Stimulated activated memory B cell treated with anti-CD40 and anti-IgM and Interleukin-4, amounts not matched to agents 10 μg/mL and 1 μg/mL and 100 μg/mL, for 72 hours (primary cell): ENCODE data around the gene SHISA2.
A peak's percentile ranks its signal among the peaks of the same experiment; 100 is the strongest.
"Not testable (repeated sequence)": the region's sequence is repeated elsewhere in the genome, so short reads cannot be mapped to it uniquely, and the experiment has no call there.

Source experiments
- ATAC-seq: fragments of 150-1000 bp; cut with Tn5 transposase; 2 replicates; pipeline ENCODE4 v1.10.0; 2021
- H3K27ac Mint-ChIP-seq: one replicate; pipeline ENCODE4 v1.8.0; 2022; ENCODE audit warnings: mild to moderate bottlenecking, mixed read lengths
- H3K27me3 Mint-ChIP-seq: one replicate; pipeline ENCODE4 v1.8.0; 2022; ENCODE audit warnings: mixed read lengths
- H3K36me3 Mint-ChIP-seq: one replicate; pipeline ENCODE4 v1.8.0; 2022; ENCODE audit warnings: mixed read lengths
- H3K4me1 Mint-ChIP-seq: one replicate; pipeline ENCODE4 v1.8.0; 2022; ENCODE audit warnings: mixed read lengths
- H3K4me3 Mint-ChIP-seq: one replicate; pipeline ENCODE4 v1.8.0; 2022; ENCODE audit warnings: mild to moderate bottlenecking, moderate library complexity, mixed read lengths
- H3K9me3 Mint-ChIP-seq: one replicate; pipeline ENCODE4 v1.8.0; 2022; ENCODE audit warnings: mixed read lengths

Gene SHISA2

DNA sequence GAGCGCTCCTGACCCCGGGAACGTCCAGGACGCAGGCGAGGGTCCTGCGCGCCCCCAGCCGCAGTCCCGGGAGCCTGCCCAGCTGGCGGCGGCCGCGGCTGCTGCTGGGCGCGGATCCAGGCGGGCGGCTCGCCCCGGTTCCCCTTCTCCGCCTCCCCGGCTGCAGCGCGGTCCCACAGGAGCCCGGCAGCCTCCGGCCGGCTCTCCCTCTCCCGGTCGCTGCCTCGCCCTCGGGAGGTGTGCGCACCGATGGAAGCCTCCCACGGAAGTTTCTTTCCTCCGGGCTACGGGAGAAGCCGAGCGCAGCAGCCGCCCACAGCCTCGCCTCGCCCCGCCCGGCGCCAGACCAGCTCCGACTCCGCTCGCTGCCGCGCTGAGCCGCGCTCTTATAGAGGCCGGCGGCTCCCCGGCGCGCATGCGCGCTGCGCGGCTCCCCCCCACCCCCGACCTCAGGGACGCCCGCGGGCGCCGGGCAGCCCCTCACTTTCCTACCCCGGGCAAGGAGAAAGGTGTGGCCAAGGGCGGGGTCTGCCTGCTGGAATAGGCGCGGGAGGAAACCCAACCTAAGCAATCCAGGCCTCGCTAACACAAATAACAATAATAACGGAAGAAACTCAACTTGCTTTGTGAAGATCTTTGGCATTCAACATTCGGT is at the start of gene SHISA2:
SHISA2 (minus strand) TSS at position 360 of the 655 bp plus-strand sequence. CDS start 1,041 bp downstream, outside the sequence.
- H3K4me3 Mint-ChIP-seq: peak within 1 kb of the TSS; percentile 43
- H3K36me3 Mint-ChIP-seq: no peaks in the 10 kb centered on the region
- peak; percentile 45 for ATAC-seq
- H3K27ac Mint-ChIP-seq: no peak within 1 kb of the TSS
- H3K9me3 Mint-ChIP-seq: no peaks in the 10 kb centered on the region
- no peaks in the 10 kb centered on the region for H3K4me1 Mint-ChIP-seq
- H3K27me3 Mint-ChIP-seq: peaks cover 49% of the 10 kb centered on the region

DNA sequence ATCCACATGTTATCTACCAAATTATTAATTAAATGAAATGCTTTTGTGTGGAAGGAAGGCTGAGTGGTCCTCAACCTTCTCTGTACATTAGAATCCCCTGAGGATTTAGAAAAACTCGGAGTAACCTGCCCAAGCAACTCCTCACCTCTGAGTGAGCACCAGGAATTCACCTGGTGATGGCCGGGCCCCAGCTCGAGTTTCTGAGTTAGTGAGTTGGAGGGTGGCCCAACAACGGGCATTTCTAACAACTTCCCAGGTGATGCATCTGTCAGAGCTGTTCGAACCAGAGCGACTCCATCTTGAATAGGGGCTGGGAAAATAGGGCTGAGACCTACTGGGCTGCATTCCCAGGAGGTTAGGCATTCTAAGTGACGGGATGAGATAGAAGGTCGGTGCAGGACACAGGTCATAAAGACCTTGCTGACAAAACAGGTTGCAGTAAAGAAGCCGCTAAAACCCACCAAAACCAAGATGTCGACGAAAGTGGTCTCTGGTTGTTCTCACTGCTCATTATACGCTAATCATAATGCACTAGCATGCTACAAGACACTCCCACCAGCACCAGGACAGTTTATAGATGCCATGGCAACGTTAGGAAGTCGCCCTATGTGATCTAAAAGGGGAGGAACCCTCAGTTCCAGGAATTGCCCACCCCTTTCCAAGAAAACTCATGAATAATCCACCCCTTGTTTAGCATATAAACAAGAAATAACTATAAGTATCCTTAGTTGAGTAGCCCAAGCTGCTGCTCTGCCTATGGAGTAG is 44.2 kb upstream of the SHISA2 start:
- Mint-ChIP-seq H3K4me1 (no peaks in the 10 kb centered on the region), H3K27me3 (peaks cover 29% of the 10 kb centered on the region), H3K4me3 (no peak overlapping the region), H3K27ac (no peak overlapping the region), H3K9me3 (peaks cover 6% of the 10 kb centered on the region), H3K36me3 (no peaks in the 10 kb centered on the region)
- no peak for ATAC-seq

DNA sequence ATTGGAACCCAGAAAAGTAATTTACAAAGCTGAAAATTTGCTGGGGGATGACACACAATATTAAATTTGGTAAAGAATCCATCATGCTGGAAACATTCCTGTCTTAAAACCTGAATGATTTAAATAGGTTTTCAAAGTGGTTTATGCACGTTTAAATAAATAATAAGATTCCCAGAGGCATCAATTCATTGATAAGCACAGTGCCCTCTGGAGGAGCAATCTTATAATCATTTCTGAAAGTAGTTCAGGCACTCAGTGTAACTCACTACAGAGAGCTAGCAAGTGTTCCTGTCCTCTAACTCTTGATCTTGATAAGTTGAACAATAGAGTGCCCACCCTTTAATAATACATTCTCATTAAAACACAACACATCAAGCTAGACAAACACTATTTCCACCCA is 43.5 kb upstream of the SHISA2 start:
- peaks cover 6% of the 10 kb centered on the region for H3K9me3 Mint-ChIP-seq
- H3K36me3 Mint-ChIP-seq: no peaks in the 10 kb centered on the region
- peaks cover 29% of the 10 kb centered on the region for H3K27me3 Mint-ChIP-seq
- ATAC-seq: no peak
- no peak overlapping the region for H3K27ac Mint-ChIP-seq
- no peaks in the 10 kb centered on the region for H3K4me1 Mint-ChIP-seq
- no peak overlapping the region for H3K4me3 Mint-ChIP-seq

DNA sequence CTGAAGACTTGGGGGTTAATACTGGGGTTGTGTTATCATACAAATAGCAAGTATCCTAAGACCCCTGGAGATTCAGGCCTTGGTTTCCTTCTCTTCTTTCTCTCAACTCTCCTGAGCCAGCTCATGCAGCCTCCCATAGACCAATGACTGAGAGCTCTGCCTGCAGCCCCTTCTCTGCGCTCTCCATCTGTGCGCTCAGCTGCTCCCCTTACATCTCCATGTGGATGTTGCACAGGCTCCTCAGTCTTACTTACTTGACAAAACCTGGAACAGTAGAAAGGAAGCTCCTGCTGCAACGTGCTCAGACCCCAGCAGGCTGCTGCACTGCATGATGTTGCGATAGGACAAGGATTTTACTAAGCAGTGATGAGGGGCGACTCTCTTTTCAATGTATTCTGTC is 25.0 kb upstream of the SHISA2 start:
- H3K27me3 Mint-ChIP-seq, H3K36me3 Mint-ChIP-seq, H3K9me3 Mint-ChIP-seq, H3K4me1 Mint-ChIP-seq, H3K4me3 Mint-ChIP-seq, ATAC-seq, H3K27ac Mint-ChIP-seq: not testable (repeated sequence)

DNA sequence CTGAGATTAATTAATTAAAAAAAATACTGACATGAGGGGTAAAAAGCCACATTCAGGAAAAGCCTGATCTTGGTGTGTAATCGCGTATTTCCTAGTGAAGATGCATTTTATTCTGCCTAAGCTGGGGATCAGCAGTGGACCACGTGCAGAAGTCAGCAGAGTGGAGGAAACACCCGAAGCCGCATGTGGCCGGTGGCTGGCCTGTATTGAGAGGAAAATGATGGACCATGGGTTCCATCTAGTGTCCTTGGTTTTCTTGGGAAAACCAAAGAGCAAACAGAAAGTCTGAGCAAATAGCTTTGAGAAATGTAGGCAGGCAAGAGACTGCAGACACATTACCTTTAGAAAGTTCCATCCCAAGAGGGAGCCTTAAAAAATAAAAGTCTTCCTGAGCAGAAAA is 23.7 kb upstream of the SHISA2 start:
- no peaks in the 10 kb centered on the region for H3K9me3 Mint-ChIP-seq
- no peak overlapping the region for H3K4me3 Mint-ChIP-seq
- H3K27ac Mint-ChIP-seq: no peak overlapping the region
- H3K27me3 Mint-ChIP-seq: peaks cover 14% of the 10 kb centered on the region
- no peaks in the 10 kb centered on the region for H3K4me1 Mint-ChIP-seq
- ATAC-seq: no peak
- H3K36me3 Mint-ChIP-seq: no peaks in the 10 kb centered on the region

DNA sequence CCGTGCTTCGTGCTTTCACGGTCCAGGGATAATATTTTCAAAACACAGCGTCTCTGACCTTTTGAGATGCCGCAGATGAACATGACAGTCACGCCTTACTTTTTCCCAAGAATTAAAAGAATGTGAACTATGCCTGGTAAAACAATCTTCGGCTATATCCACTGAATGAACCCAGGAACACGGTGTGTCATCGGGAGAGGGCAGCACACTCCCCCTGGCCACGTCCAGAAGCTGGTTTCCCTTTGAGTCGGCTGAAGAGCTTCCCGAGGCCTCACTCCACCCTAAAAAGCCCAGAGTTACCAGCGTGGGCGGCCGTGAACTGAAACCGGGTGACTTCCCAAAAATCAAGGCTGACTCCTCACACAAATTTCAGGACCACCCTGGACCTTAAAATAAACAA is 22.9 kb upstream of the SHISA2 start:
- Mint-ChIP-seq H3K27me3 (peaks cover 15% of the 10 kb centered on the region), H3K9me3 (no peaks in the 10 kb centered on the region), H3K27ac (no peak overlapping the region), H3K36me3 (no peaks in the 10 kb centered on the region), H3K4me1 (no peaks in the 10 kb centered on the region), H3K4me3 (no peak overlapping the region)
- no peak for ATAC-seq

DNA sequence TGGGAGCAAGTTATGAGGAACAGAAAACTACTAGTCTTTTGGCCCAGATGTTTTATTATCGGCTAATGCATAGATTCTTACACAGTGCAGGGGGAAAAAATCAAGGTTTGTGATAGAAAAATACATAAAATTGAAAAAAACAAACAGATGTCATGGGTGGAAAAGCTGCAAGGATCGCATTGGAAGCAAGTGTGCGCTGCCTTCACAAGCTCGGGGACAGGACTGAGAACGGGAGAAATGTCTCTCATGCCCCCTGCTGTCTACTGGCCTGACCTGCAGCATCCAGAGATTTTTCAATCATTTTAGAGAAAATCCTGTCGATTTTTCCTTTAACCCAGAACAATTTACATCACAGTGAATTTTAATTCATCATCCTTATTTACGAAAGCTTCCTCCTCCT is 20.5 kb upstream of the SHISA2 start:
- H3K27me3 Mint-ChIP-seq: peaks cover 15% of the 10 kb centered on the region
- not testable (repeated sequence) for ATAC-seq

DNA sequence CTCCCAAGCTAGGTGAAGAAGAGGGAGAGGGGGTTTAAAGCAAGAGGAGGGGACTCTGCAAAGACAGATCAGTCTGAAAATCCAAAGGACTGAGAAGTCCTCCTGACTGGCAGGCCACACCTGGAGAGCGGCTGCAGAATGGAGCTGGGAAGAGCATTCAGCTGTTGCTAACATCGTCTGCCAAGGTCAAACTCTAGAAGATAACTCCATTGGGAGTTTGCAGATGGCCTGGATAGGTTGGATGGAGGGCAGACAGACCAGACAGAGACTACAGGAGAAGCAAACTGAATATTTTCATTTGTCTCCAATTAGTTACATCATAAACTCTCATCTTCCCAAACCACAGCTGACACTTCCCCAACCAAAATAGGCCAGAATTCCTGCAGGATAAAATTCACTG is 19.9 kb upstream of the SHISA2 start:
- Mint-ChIP-seq H3K27ac (no peak overlapping the region), H3K9me3 (no peaks in the 10 kb centered on the region), H3K36me3 (no peaks in the 10 kb centered on the region), H3K4me1 (no peaks in the 10 kb centered on the region), H3K4me3 (no peak overlapping the region), H3K27me3 (peaks cover 15% of the 10 kb centered on the region)
- ATAC-seq: no peak

More for the DNA sequence above, 20.5 kb upstream of the SHISA2 start:
- not testable (repeated sequence) for H3K9me3 Mint-ChIP-seq, H3K4me3 Mint-ChIP-seq, H3K27ac Mint-ChIP-seq, H3K4me1 Mint-ChIP-seq, H3K36me3 Mint-ChIP-seq

DNA sequence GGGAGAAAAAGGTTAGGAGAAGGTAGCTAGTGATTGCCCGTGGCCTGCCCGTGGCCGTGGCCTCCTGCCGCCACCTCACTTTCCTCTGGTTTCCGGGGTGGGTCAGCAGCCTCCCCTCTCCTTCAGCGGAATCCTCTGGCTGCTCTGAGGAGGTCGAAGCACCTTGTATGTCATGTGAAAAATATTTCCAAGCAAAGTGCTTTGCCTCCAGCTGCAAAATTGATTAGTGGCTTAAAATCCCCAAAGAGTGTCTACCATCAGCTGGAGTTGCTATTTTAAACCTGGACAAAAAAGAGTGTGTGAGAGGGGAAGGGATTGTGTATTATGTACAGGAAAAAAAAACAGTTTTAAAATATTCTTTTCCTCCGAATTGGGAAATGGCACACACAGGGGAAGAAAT is 17.8 kb upstream of the SHISA2 start:
- H3K27ac Mint-ChIP-seq, H3K36me3 Mint-ChIP-seq, H3K4me1 Mint-ChIP-seq, ATAC-seq, H3K4me3 Mint-ChIP-seq, H3K9me3 Mint-ChIP-seq: not testable (repeated sequence)
- peaks cover 15% of the 10 kb centered on the region for H3K27me3 Mint-ChIP-seq

DNA sequence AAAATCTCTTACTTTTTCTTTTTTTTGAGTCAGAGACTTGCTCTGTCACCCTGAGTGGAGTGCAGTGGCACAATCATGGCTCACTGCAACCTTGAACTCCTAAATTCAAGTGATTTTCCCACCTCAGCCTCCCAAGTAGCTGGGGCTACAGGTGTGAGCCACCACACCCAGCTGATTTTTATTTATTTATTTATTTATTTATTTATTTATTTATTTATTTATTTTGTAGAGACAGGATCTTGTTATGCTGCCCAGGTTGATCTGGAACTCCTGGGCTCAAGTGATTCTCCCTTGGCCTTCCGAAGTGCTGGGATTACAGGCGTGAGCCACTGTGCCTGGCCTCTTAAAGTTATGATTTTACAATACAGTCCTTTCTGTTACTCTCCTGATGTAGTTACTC is 16.6 kb upstream of the SHISA2 start:
- not testable (repeated sequence) for ATAC-seq, H3K36me3 Mint-ChIP-seq, H3K4me1 Mint-ChIP-seq, H3K9me3 Mint-ChIP-seq, H3K27ac Mint-ChIP-seq, H3K4me3 Mint-ChIP-seq
- H3K27me3 Mint-ChIP-seq: peaks cover 15% of the 10 kb centered on the region

DNA sequence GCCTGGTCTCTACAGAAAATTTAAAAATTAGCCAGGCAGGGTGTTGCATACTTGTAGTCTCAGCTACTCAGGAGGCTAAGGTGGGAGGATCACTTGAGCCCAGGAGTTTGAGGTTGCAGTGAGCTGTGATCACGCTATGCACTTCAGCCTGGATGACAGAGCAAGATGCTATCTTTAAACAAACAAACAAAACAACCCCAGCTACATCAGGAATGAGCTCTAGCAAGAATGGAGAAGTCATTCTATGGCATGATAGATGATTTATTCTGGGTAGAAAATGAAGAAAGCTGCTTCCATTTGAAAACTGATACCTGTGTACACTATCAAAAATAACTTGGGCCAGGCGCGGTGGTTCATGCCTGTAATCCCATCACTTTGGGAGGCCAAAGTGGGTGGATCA is 15.8 kb upstream of the SHISA2 start:
- no peaks in the 10 kb centered on the region for H3K9me3 Mint-ChIP-seq
- no peak overlapping the region for H3K4me3 Mint-ChIP-seq
- no peaks in the 10 kb centered on the region for H3K4me1 Mint-ChIP-seq
- H3K27ac Mint-ChIP-seq: no peak overlapping the region
- H3K27me3 Mint-ChIP-seq: peaks cover 15% of the 10 kb centered on the region
- ATAC-seq: no peak
- H3K36me3 Mint-ChIP-seq: no peaks in the 10 kb centered on the region

DNA sequence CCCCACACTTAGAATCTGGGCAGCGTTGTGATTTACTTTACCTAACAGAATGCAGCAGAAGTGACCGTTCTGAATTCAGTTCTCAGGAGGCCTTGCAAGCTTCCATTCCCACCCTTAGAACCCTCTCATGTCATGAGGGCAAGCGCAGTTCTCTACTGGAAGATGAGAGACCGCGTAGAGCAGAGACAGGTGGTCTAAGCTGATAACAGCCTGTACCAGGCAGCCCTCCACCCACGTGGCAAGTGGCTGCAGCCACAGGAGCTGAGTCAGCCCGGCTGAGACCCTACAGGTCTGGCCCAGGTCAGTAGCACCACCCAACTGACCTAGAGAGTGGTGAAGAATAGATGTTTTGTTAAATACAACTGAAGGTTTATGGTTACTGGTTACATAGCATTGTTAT is 14.7 kb upstream of the SHISA2 start:
- H3K4me1 Mint-ChIP-seq, H3K27ac Mint-ChIP-seq: not testable (repeated sequence)

DNA sequence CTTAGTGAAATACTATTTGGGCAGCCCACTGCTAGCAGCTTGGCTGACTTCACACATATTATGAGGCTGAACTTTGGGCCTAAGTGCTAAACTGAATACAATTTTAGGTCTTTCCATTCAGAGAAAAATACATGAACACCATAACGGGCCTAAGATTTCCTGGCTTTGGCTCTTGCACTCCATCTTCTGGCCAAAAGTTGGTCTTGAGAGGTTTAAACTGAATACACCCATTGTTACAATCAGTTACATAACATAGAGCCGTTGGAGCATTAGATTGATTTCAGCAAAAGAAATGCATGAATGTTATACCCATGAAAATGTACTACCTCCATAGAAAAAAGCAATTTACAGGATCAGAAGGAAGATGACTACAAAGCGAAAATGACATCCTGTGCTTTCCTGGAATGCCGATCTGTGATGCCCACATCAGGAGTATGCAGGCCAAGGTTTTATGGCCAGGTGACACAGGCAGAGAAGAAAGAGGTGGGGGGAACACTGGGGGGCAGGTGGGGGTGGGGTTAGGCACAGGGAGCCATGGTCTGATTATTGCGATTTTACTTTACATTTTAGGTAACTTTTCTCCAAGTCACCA is 11.1 kb upstream of the SHISA2 start:
- no peak overlapping the region for H3K4me3 Mint-ChIP-seq
- H3K36me3 Mint-ChIP-seq: no peaks in the 10 kb centered on the region
- H3K27ac Mint-ChIP-seq: no peak overlapping the region
- peaks cover under 1% of the 10 kb centered on the region for H3K27me3 Mint-ChIP-seq
- no peaks in the 10 kb centered on the region for H3K9me3 Mint-ChIP-seq
- H3K4me1 Mint-ChIP-seq: no peaks in the 10 kb centered on the region
- no peak for ATAC-seq

More for the DNA sequence above, 14.7 kb upstream of the SHISA2 start:
- not testable (repeated sequence) for H3K9me3 Mint-ChIP-seq, ATAC-seq, H3K4me3 Mint-ChIP-seq, H3K36me3 Mint-ChIP-seq
- peaks cover 11% of the 10 kb centered on the region for H3K27me3 Mint-ChIP-seq

DNA sequence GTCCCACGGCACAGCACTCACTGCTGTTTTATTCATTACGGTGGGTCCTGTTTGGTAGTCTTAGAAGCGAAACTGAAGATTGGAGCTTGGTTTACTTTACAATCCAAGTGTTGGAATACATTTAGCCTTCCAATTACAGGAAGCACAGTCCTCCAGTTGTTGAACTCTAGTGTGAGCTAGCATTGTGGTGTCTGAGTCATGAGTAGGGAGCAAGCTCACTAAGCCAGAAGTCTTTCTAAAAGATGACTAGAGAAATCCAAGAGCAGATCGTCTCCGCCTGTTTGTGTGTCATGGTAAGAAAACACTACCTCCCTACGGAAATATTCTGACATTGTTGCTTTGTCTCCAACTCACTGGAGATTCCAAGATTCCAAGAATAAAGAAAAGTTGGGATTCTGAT is 10.1 kb upstream of the SHISA2 start:
- no peak for ATAC-seq
- H3K9me3 Mint-ChIP-seq: no peaks in the 10 kb centered on the region
- no peak overlapping the region for H3K4me3 Mint-ChIP-seq
- H3K36me3 Mint-ChIP-seq: no peaks in the 10 kb centered on the region
- no peak overlapping the region for H3K27ac Mint-ChIP-seq
- no peaks in the 10 kb centered on the region for H3K4me1 Mint-ChIP-seq
- H3K27me3 Mint-ChIP-seq: peaks cover 8% of the 10 kb centered on the region

DNA sequence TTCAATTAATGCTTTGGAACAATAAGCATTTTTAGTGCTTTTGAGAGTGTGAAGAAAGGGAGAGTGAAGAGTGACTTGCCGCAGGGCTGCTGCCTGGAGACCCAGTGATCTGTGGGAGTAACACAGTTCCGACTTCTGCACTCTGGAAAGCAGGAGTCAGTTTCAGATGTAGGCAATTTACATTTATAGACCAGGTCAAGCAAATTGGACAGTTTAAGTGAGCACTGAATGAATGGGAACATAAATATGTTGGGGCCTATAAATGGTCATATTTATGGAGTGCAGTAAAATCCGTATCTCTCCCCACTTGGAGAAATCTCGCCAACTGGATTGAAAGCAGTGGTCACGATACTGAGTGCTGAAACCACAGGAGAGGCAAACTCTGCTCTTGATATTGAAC is 9.4 kb upstream of the SHISA2 start:
- no peak overlapping the region for H3K27ac Mint-ChIP-seq
- H3K4me3 Mint-ChIP-seq: no peak overlapping the region
- H3K4me1 Mint-ChIP-seq: no peaks in the 10 kb centered on the region
- no peaks in the 10 kb centered on the region for H3K36me3 Mint-ChIP-seq
- H3K9me3 Mint-ChIP-seq: no peaks in the 10 kb centered on the region
- ATAC-seq: no peak
- H3K27me3 Mint-ChIP-seq: peaks cover 8% of the 10 kb centered on the region

DNA sequence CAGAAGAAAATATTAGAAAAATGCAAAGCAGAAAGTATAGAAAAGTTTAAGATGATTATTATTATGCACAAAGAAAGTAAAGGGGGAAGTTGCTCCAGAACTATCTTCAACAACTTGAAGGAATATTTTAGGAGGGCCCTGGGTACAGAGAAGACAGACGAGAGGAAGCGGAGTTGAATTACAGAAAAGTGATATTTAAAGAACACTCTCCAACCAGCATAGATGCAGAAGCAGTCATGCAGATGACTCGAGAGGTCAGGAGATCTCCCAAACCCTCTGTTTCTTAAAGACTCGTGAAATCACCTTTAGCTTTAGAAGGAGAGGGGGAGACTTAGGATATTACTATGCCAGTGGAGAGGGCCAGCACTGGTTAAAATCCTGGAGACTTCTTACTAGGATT is 8.5 kb upstream of the SHISA2 start:
- no peaks in the 10 kb centered on the region for H3K9me3 Mint-ChIP-seq
- no peak for ATAC-seq
- H3K4me1 Mint-ChIP-seq: no peaks in the 10 kb centered on the region
- peaks cover 8% of the 10 kb centered on the region for H3K27me3 Mint-ChIP-seq
- no peak overlapping the region for H3K27ac Mint-ChIP-seq
- no peak overlapping the region for H3K4me3 Mint-ChIP-seq
- no peaks in the 10 kb centered on the region for H3K36me3 Mint-ChIP-seq
